H1 (cell line): ENCODE data around the gene NUDT6. TPM values are rescaled to one million over a fixed set of nuclear protein-coding genes. Genes with fewer than 3 reads are reported as not detected.

ENCODE experiments used
- RBBP5 ChIP-seq: IDR thresholded peaks from 2 replicates; pipeline ENCODE4 v1.7.1; 2012; ENCODE audit warnings: low read depth, mild to moderate bottlenecking, inconsistent platforms, low read length, moderate library complexity, borderline replicate concordance
- TEAD4 ChIP-seq: IDR thresholded peaks from 2 replicates; pipeline ENCODE4 v1.6.1; 2012; ENCODE audit warnings: low read depth, low read length, inconsistent platforms, mixed read lengths
- polyA plus RNA-seq, 7 experiments: library from polyadenylated mRNA; depleted of rRNA in 3 of 7; stranded (reverse) in 5 of 7; unstranded in 2 of 7; fragments of >200 nt in 5 of 7; fragments of 200-250 nt in 2 of 7; gene quantifications; 1 replicate in 5 of 7; 2 replicates in 1 of 7; 4 replicates in 1 of 7; pipeline versions ENCODE4 v1.2.1 to v1.2.3, GENCODE V29; 2011 to 2013; ENCODE audit warnings: missing spikeins in 2 of 7, mixed read lengths in 2 of 7
- total RNA-seq: library from RNA; stranded (reverse); fragmentation: NEBNext Ultra II Directional; extraction: Animal tissue kit (Norgen Biotek cat#: 25700); gene quantifications from 2 replicates; pipeline ENCODE4 v1.2.1, GENCODE V29; 2021

Gene NUDT6
- total and polyA plus RNA-seq, 2 of the 8 experiments (the other 6 are each of a cell fraction or from before 2014, with no cell fraction given), result 5.0 to 12.4 TPM

- TF ChIP-seq RBBP5, result no peak
- TF ChIP-seq TEAD4, result no peak
- TF ChIP-seq, all 59 proteins: peak for 0
These were observed 4.7 kb downstream of the NUDT6 start (continued) for GRCh38 chr4:122917731-122918130.
